Muscle layer of colon (tissue), 2 donors: ENCODE results near the gene PER2.

ENCODE experiments used
- H3K27ac ChIP-seq: one replicate; pipeline ENCODE4 v1.7.0; 2013; ENCODE audit warnings: low read depth, mild to moderate bottlenecking, low read length, moderate library complexity
- H3K27me3 ChIP-seq, 2 donors: one replicate each; pipeline ENCODE4 v1.7.0; 2013; ENCODE audit warnings: low read length in 2 of 2, mild to moderate bottlenecking in 2 of 2; ENCODE audit not compliant: insufficient read depth in 2 of 2, control insufficient read depth in 1 of 2
- H3K36me3 ChIP-seq: one replicate; pipeline ENCODE4 v1.7.0; 2013; ENCODE audit warnings: mild to moderate bottlenecking, low read length; ENCODE audit not compliant: insufficient read depth
- H3K4me1 ChIP-seq: one replicate; pipeline ENCODE4 v1.7.0; 2013; ENCODE audit warnings: mild to moderate bottlenecking, low read length; ENCODE audit not compliant: insufficient read depth
- H3K4me3 ChIP-seq, 2 donors: one replicate each; pipeline ENCODE4 v1.7.0; 2013; ENCODE audit warnings: low read length in 2 of 2, low read depth in 1 of 2, mild to moderate bottlenecking in 1 of 2, moderate library complexity in 1 of 2
- H3K9ac ChIP-seq: one replicate; pipeline ENCODE4 v1.7.0; 2013; ENCODE audit warnings: low read length
- H3K9me3 ChIP-seq: one replicate; pipeline ENCODE4 v1.7.0; 2013; ENCODE audit warnings: mild to moderate bottlenecking, low read length
- donor health status: abdominal sarcoma.
- donor health status: Adenocarcinoma of cecum.

PER2 gene

DNA sequence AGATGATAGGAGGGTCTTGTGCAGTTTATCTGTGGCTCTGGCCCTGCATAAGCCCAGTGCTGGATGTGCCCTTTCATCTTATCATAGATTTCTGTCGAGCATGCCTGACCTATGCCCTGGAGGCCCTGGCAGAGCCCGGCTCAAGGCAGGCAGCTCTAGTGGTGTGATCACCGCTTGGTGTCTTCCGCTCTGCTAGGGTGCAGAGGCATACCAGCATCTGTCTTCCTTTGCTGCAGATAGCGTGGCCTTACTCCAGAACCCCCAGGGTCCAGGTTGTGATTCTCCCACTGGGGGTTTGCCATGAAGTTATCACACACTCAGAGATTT lies 18.2 kb upstream of the PER2 start:
- Histone ChIP-seq H3K4me1 (no peaks in the 10 kb centered on the region), H3K27me3 (no peaks in the 10 kb centered on the region), H3K27ac (no peak overlapping the region), H3K4me3 (no peak overlapping the region), H3K9ac (no peak overlapping the region), H3K9me3 (no peaks in the 10 kb centered on the region), H3K36me3 (no peaks in the 10 kb centered on the region)

DNA sequence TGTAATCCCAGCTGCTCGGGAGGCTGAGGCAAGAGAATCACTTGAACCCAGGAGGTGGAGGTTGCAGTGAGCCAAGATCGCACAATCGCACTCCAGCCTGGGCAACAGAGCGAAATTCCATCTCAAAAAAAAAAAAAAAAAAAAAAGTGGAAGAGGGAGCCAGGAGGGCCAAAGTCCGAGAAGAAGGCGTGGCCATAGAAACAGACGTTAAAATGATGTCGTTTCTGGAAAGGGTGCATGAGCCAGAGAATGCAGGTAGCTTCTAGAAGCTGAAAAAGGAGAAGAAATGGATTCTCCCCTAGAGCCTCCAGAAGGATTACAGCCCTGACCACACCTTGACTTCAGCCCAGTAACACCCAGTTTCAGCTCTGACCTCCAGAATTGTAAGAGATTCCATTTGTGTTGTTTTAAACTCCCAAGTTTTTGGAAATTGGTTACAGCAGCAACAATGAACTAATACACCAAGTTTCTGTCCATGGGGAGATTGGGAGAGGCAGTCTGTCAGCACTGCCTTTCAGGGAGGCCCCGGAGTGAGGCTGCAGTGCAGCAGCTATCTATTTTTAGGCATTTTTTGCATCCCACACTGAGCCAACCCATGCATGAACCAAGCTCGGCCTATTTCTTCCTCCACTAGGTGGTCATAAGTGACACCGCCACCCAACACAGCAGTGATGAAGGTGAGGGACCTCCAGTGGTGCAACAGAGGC lies 17.7 kb upstream of the PER2 start:
- Histone ChIP-seq H3K36me3 (no peaks in the 10 kb centered on the region), H3K4me3 (no peak overlapping the region), H3K9ac (no peak overlapping the region), H3K27me3 (no peaks in the 10 kb centered on the region), H3K27ac (no peak overlapping the region), H3K4me1 (no peaks in the 10 kb centered on the region), H3K9me3 (no peaks in the 10 kb centered on the region)

DNA sequence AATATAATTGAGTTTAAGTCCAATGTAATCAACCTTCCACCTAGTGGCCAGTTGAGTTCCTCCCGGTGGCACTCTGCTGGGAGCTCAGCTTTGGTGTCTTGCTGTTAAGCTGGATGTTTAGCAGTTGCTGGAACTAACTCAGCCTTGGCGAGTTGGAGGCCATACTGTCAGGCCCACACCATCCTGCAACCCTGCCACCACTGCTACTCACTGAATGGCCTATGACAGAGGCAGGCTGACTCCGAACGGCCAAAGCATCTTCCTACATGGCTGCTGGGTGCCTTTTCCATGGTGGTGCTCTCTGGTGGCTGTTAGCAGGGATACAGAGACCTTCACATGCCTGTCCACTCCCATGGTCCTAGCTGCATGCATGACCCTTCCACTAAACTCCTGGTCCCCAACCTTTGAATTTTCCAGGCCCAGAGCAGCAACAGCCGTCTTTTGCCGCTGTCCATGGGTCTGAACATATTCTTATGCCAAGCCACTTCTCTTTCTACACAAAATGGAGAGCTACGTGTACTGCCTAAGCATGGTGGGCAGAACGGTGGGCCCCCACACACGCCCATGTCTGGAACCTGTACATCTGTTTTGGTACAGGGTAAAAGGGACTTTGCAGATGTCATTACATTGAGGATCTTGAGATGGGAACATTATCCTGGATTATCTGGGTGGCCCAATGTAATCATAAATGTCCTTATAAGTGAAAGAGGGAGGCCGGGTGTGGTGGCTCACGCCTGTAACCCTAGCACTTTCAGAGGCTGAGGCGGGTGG lies 16.9 kb upstream of the PER2 start:
- no peaks in the 10 kb centered on the region for H3K27me3 ChIP-seq
- no peaks in the 10 kb centered on the region for H3K9me3 ChIP-seq
- H3K4me1 ChIP-seq: peaks cover 2% of the 10 kb centered on the region
- no peak overlapping the region for H3K9ac ChIP-seq
- no peak overlapping the region for H3K27ac ChIP-seq
- no peaks in the 10 kb centered on the region for H3K36me3 ChIP-seq
- no peak overlapping the region for H3K4me3 ChIP-seq

DNA sequence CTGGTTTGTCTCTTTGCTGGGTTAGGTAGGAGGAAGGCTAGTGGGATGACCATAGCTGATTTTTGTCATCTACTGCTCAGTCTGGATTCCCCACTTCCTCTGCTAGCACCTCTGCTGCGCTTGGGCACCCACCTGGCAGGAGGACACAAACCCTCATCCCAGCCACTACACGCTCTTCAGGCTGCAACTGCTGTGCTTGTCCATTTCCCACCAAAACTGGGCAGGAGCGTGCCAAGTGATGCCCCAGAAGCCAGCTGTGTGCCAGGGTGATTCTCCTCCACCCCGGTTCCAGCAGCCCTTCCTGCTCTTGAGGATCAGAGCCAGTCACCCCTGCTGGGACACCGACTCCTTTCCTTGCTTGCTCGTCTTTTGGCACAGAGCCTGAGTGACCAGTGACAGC lies 15.7 kb upstream of the PER2 start:
- Histone ChIP-seq H3K4me3 (no peak overlapping the region), H3K4me1 (peaks cover 9% of the 10 kb centered on the region), H3K36me3 (no peaks in the 10 kb centered on the region), H3K27me3 (no peaks in the 10 kb centered on the region), H3K27ac (no peak overlapping the region), H3K9me3 (no peaks in the 10 kb centered on the region), H3K9ac (no peak overlapping the region)

DNA sequence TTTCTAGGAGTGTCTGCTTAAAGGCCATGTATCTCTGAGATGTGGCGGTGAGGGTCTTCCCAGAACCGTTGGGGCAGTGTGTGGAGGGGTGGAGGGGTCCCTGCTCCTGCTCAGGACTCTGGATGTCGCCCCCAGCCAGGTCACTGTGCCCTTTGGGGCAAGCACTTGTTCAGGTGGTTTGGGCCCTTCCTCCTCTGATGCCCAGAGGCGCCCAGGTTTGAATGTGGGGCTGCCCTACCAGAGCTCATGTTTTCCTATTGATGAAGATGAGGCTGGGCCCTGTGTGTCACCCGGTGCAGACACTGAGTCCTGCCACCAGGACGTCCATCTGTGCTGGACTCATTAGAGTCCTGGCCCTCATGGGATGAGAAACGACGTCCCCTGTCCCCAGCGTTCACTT lies 14.3 kb upstream of the PER2 start:
- H3K4me1 ChIP-seq: peaks cover 9% of the 10 kb centered on the region
- no peaks in the 10 kb centered on the region for H3K9me3 ChIP-seq
- no peak overlapping the region for H3K4me3 ChIP-seq
- H3K9ac ChIP-seq: no peak overlapping the region
- H3K36me3 ChIP-seq: no peaks in the 10 kb centered on the region
- no peak overlapping the region for H3K27ac ChIP-seq
- H3K27me3 ChIP-seq: no peaks in the 10 kb centered on the region

DNA sequence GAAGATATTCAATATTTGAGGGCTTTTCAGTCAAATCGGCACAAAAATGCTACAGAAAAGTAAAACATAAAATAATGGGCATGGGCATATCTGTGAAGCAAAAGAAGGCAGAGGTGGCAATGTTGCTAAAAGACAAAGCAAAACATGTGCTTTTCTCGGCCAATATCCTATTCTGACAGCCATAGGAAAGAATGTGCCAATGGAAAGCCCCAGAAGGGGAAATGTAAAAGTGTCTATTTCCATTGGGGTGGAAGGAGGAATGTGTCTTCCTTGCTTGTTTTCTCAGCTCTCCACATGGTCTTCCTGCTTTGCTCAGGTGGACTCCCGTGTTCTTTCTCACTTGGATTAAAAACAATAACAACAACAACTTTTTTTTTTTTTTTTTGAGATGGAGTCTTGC lies 13.7 kb upstream of the PER2 start:
- H3K4me1 ChIP-seq: peaks cover 9% of the 10 kb centered on the region

DNA sequence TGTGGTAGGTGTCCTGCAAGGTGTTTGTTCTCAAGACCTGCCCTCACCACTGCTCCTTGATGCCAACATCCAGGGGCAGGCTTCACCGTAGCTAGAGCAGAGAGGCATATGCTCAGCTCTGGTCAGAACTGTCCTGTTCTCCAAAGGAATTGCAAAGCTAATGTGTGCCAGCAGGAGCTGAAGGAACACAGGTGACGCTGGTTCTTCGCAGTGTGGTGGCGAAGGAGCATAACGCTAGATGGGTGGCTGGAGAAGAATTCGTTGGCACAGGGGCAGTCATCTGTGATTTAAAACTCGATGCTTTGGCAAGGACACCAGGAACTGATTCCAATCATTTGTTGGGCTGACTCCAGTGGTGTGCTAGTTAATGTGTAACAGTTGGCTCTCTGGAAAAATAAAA lies 11.4 kb upstream of the PER2 start:
- no peaks in the 10 kb centered on the region for H3K9me3 ChIP-seq
- H3K4me1 ChIP-seq: peaks cover 9% of the 10 kb centered on the region
- H3K27me3 ChIP-seq: no peaks in the 10 kb centered on the region
- no peaks in the 10 kb centered on the region for H3K36me3 ChIP-seq
- no peak overlapping the region for H3K9ac ChIP-seq
- H3K27ac ChIP-seq: no peak overlapping the region
- no peak overlapping the region for H3K4me3 ChIP-seq

More for the DNA sequence above, 13.7 kb upstream of the PER2 start:
- Histone ChIP-seq H3K27ac (no peak overlapping the region), H3K36me3 (no peaks in the 10 kb centered on the region), H3K4me3 (no peak overlapping the region), H3K9me3 (no peaks in the 10 kb centered on the region), H3K9ac (no peak overlapping the region), H3K27me3 (no peaks in the 10 kb centered on the region)

DNA sequence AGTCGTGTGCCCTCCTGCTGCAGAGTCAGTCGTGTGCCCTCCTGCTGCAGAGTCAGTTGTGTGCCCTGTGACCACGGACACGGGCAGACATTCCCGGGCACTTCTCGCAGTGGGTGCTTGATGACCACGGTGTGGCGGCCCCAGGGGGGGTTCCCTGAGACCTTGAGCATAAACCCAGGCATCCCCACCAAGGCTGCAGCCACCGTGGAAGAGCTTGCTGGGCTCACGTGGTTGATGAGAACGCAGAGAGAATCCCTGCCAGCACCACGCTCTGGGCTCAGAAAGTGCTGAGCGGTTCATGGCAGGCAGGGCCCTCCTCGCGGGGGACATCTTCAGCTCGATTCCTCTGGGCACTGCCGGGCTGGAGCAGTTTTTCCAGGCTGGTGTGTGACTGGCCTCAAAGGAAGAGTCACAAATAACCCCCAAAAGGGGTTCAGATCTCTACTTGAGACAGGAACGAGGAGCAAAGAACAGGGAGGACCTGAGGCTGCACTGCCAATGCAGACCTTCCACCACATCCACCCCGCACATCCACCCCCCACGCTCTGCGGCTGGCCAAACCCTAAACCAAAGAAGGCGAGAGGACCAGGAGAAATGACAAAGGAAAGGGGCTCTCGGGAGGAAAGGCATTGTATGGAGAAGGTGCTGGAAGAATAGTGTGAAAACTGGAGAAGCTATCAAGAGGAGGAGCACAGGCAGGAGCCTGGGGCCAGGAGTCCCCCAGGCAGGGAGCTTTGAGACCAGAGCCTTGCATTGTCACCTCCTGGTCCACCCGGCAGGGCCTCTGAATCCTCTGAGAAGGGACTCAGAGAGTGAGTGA lies 8.4 kb upstream of the PER2 start:
- Histone ChIP-seq H3K9ac (no peak overlapping the region), H3K4me3 (no peak overlapping the region), H3K27me3 (no peaks in the 10 kb centered on the region), H3K9me3 (no peaks in the 10 kb centered on the region), H3K36me3 (no peaks in the 10 kb centered on the region), H3K4me1 (peaks cover 9% of the 10 kb centered on the region), H3K27ac (no peak overlapping the region)

DNA sequence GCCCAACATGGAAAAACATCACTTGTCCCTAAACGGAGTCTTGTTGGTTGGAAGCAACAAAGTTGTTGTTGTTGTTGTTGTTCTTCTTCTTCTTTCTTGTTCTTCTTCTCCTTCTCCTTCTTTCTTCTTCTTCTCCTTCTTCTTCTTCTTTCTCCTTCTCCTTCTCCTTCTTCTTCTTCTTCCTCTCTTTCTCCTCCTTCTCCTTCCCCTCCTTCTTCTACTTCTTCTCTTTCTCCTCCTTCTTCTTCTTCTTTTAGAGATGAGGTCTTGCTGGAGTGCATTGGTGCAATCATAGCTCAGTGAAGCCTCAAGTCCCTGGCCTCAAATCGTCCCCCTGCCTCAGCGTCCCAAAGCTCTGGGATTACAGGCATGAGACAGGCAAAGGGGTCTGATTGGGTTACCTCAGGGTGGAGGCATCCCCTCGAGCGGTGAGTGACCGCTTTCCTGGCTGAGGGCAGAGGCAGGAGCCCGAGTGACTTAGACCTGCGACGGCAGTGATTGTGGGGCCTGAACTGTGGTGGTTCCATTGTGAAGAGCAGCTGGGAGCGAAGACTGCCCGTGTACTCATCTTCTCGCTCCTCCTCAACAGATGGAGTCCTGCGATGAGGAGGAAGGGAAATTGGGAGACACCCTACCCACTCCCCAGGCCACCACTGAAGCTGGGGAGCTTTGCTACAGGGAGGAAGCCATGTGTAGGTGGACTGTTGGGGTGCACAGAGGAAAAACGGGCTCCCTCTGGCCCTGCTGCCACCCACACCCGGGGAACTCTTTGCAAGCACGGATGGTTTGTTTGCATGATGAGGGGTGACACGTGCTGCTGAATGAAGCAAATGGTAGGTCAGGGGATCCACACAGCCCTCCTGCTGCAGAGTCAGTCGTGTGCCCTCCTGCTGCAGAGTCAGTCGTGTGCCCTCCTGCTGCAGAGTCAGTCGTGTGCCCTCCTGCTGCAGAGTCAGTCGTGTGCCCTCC lies 7.0 kb upstream of the PER2 start:
- H3K27me3 ChIP-seq: no peaks in the 10 kb centered on the region
- no peak overlapping the region for H3K27ac ChIP-seq
- no peaks in the 10 kb centered on the region for H3K9me3 ChIP-seq
- no peaks in the 10 kb centered on the region for H3K36me3 ChIP-seq
- no peak overlapping the region for H3K9ac ChIP-seq
- H3K4me1 ChIP-seq: peaks cover 9% of the 10 kb centered on the region
- H3K4me3 ChIP-seq: no peak overlapping the region

DNA sequence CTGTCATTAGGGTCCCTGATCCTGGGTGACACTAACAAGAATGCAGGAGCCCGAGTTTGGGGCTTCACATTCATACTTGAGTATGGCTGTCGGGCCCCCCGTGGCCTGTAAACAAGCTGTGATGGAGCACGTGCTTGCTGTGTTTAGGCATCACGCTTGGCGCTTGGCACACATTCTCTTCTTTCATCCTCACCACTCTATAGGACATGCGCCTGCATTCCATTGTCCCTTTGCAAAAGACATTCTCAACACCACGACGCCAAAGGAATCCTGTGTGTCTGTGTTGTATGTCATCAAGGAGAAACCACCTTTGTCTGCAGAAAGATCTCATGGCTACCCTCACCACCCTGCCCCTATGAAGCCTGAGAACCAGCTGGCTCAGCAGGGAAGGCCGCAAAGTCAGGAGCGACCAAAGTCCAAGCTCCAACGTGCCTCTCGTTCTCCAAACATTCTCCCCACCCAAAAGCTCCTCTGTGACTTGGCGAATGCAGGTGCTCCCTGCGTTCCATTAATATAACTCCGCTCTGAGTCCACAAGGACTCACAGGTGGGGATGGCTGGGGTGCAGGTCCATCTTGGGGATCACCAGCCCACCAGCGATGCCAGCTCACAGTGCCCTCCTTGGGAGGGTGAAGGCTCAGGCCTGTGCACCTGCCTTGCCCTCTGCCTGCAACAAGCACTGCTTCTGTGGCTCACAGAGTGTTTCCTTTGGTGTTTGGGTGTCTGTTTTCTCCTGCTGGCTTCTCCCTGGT lies 6.2 kb upstream of the PER2 start:
- H3K27me3 ChIP-seq: no peaks in the 10 kb centered on the region
- H3K27ac ChIP-seq: no peak overlapping the region
- H3K4me1 ChIP-seq: peaks cover 4% of the 10 kb centered on the region
- H3K4me3 ChIP-seq: no peak overlapping the region
- no peaks in the 10 kb centered on the region for H3K36me3 ChIP-seq
- no peak overlapping the region for H3K9ac ChIP-seq
- H3K9me3 ChIP-seq: no peaks in the 10 kb centered on the region
